HL-60/S4 (cell line): ENCODE measurements around the gene SAYSD1.

ENCODE experiments used
- in situ Hi-C: fragments of 300-500 bp; cut with MboI; formaldehyde crosslinking; loops from 2 replicates; pipeline ENCODE4 v1.14.3; 2022; ENCODE audit warnings: low sequenced_read_pairs

The SAYSD1 gene

GRCh38 chr6:39079197-39080125 is 35.5 kb downstream of the SAYSD1 start:
- in situ Hi-C loops: no loop called here

GRCh38 chr6:39078695-39079094 is 36.3 kb downstream of the SAYSD1 start:
- in situ Hi-C loops: no loop called here

GRCh38 chr6:39077882-39078594 is 36.9 kb downstream of the SAYSD1 start:
- in situ Hi-C loops: no loop called here

- in situ Hi-C loops: no loop called here
Observed at GRCh38 chr6:39076623-39077535, 38.1 kb downstream of the SAYSD1 start.

GRCh38 chr6:39075807-39076622 is 39.0 kb downstream of the SAYSD1 start:
- in situ Hi-C loops: no loop called here

GRCh38 chr6:39075010-39075686 is 39.8 kb downstream of the SAYSD1 start:
- in situ Hi-C loops: no loop called here

- in situ Hi-C loops: no loop called here
Observed at GRCh38 chr6:39074486-39074885, 40.5 kb downstream of the SAYSD1 start.

- in situ Hi-C loops: no loop called here
Observed at GRCh38 chr6:39073471-39074355, 41.3 kb downstream of the SAYSD1 start.

- in situ Hi-C loops: no loop called here
Observed at GRCh38 chr6:39072830-39073229, 42.2 kb downstream of the SAYSD1 start.

GRCh38 chr6:39068391-39068790 is 46.6 kb downstream of the SAYSD1 start:
- in situ Hi-C loops: no loop called here

GRCh38 chr6:39065561-39065960 is 49.4 kb downstream of the SAYSD1 start:
- in situ Hi-C loops: no loop called here

- in situ Hi-C loops: no loop called here
Observed at GRCh38 chr6:39063526-39063925, 51.5 kb downstream of the SAYSD1 start.

- in situ Hi-C loops: no loop called here
Observed at GRCh38 chr6:39062014-39062740, 52.8 kb downstream of the SAYSD1 start.

GRCh38 chr6:39061588-39061987 is 53.4 kb downstream of the SAYSD1 start:
- in situ Hi-C loops: no loop called here

- in situ Hi-C loops: no loop called here
Observed at GRCh38 chr6:39061182-39061581, 53.8 kb downstream of the SAYSD1 start.

GRCh38 chr6:39060467-39061160 is 54.4 kb downstream of the SAYSD1 start:
- in situ Hi-C loops: no loop called here
